G401.6 (cell line): Measurements from ENCODE around the gene CCDC13.
"Not testable (repeated sequence)": the region's sequence is repeated elsewhere in the genome, so short reads cannot be mapped to it uniquely, and the experiment has no call there.

Experiments used
- FAIRE-seq: peaks from 2 replicates; lab custom pipeline; 2012; peaks lifted over from hg19 to GRCh38; lab: Jason Lieb, UNC

The CCDC13 gene

DNA sequence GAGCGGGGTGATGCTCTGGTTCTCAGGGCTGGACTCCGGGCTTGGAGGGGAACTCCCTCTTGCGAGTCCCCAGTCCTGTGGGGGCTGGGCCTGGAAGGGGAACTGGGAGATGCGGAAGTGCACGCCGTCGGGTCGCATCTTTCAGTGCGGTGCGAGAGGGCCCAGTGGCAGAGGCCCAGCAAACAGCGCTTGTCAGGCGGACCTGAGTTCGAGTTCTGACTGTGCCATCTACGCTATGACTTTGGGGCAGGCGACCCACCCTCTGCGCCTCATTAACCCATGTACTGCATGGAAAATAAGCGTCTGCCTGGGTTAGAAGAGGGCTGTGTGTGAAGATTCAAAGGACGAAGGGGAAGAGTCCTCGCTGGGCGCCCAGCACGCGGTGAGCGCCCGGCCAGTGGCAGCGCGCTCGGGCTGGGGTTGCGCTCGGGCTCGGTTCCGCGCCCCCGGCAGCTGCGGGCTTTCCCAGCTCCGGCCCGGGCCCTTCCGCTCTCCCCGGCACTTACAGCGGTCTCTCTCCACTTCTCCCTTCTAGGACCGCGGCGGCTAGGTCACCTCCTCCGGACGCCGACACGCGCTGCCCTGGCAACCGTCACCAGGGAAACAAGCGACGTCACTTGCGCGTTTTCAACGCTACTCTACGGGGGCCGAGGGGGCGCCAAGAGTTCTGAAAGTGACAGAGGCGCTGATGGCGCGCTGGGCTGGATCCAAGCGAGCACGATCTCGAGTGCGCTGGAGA is at the start of gene CCDC13:
CCDC13 (minus strand) TSS at position 584 of the 739 bp plus-strand sequence. CDS start 14,908 bp downstream, outside the sequence.
- no peak for FAIRE-seq

GRCh38 chr3:42822828-42823227 is 49.8 kb upstream of the CCDC13 start:
- no peak for FAIRE-seq

DNA sequence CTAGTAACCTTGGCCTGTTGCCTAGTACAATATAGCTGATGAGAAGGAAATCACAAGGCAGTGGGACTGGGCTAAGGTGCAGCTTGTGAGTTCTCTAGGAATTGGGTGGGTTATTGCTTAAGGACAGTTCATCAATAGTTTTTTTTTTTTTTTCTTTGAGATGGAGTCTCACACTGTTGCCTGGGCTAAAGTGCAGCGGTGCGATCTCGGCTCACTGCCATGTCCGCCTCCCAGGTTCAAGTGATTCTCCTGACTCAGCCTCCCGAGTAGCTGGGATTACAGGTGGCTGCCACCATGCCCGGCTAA is 47.6 kb upstream of the CCDC13 start:
- no peak for FAIRE-seq

DNA sequence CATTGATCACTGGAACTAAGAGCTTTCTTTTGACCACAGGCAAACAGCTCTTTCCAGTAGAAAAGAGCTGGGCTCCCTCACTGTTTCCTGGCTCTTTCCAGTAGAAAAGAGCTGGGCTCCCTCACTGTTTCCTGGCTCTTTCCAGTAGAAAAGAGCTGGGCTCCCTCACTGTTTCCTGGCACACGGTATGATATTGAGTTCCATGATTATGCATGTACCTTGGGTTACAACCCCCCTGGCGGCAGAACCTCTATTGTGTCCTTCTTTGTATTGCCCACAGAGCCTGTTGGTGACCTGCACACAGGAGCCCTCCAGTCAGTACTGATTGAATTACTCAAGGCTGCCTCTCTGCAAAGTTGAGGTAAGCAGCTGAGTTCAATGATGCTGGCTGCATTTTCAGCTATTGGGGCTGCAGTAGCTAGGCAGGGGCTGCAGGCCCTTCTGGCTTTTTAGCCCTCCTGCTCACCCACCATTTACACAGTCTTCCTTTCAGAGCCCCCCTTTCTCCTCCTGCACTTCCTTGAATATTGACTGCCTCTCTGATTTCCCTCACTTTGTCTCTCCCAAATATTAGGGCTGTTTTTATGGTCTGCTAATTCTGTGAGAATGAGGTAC is 46.4 kb upstream of the CCDC13 start:
- no peak for FAIRE-seq

DNA sequence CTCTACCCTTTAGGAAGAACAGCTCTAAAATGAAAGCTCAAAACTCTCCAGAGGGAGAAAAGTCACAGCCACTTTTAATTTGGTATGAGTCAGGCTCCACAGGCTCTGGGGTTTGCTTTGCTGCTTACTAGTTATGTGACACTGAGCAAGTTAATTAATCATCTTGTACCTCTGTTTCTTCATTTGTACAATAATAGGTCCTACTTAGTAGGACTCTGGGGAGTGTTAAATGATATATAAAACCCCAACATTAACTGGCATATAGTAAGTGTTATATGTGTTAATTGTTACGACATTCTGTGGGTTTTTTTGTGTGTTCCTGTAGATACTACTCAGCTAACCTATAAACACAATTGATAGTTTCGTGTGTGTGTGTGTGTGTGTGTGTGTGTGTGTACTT is 42.8 kb upstream of the CCDC13 start:
- FAIRE-seq = no peak

DNA sequence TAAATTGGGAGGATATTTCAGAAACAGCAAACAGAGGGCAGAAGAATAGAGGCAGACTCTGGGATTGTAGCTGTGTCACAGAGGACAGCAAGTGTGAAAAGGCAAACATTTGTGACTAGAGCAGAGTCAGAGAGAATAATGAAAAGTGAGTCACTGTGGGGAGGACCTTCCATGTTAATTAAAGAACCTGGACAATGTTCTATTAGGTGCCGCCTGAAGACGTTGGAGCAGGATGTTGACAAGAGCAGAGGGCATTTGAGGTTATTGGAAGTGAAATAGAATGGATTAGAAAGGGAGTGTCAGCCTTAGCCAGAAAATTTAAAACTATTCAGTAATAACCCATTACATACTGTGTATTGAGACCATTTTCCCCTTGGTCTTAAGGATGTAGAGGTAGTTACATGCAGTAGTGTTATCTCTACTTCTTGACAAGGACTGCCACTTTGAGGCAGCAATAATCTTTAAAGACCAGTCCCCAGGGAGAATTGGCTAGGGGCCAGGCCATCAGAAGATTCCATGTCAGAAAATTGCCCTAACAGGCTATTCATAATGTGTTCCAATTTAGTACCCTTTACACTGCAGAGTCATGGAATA is 42.0 kb upstream of the CCDC13 start:
- no peak for FAIRE-seq

- no peak for FAIRE-seq
These were observed 41.2 kb upstream of the CCDC13 start for GRCh38 chr3:42814246-42814645.

GRCh38 chr3:42811118-42811883 is 38.2 kb upstream of the CCDC13 start:
- not testable (repeated sequence) for FAIRE-seq

GRCh38 chr3:42810706-42811105 is 37.7 kb upstream of the CCDC13 start:
- not testable (repeated sequence) for FAIRE-seq

- no peak for FAIRE-seq
These were observed 36.1 kb upstream of the CCDC13 start, which contains the start of gene ACKR2 for GRCh38 chr3:42809202-42809601. Gene ACKR2, plus strand, starts transcription at chr3:42809445. Its CDS starts 55,058 bp downstream, at chr3:42864503.

GRCh38 chr3:42807929-42808328 is 34.9 kb upstream of the CCDC13 start:
- FAIRE-seq = no peak

GRCh38 chr3:42805141-42805821 is 32.2 kb upstream of the CCDC13 start:
- no peak for FAIRE-seq

GRCh38 chr3:42804831-42805132 is 31.7 kb upstream of the CCDC13 start:
- no peak for FAIRE-seq

GRCh38 chr3:42804106-42804830 is 31.2 kb upstream of the CCDC13 start, which contains the start of gene HIGD1A:
Gene HIGD1A, minus strand, starts transcription at chr3:42804490. Its CDS starts 10,237 bp downstream, at chr3:42794253.
- peak; percentile 96 for FAIRE-seq

GRCh38 chr3:42803414-42804105 is 30.5 kb upstream of the CCDC13 start:
- no peak for FAIRE-seq

GRCh38 chr3:42802876-42803413 is 29.9 kb upstream of the CCDC13 start:
- FAIRE-seq = no peak

DNA sequence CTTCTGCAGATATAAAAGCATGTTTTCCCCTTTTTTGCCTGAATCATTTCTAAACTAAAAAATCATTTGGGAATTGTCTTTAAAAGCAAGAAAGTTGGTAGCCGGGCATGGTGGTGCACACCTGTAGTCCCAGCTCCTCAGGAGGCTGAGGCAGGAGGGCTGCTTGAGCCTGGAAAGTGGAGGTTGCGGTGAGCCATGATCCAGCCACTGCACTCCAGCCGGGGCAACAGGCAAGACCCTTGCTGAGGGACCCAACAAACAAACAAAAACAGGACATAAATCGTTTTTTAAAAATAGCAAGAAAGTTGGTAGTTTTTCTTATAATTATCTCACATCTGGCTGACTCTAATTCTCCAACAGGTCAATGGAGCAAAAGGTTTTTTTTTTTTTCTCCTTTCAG is 28.7 kb upstream of the CCDC13 start:
- FAIRE-seq = no peak

- no peak for FAIRE-seq
These were observed 28.1 kb upstream of the CCDC13 start for GRCh38 chr3:42801048-42801620.

GRCh38 chr3:42800251-42800650 is 27.2 kb upstream of the CCDC13 start:
- FAIRE-seq = no peak

- FAIRE-seq = no peak
These were observed 26.3 kb upstream of the CCDC13 start for GRCh38 chr3:42799376-42799775.
